HCT116 (cell line): ENCODE measurements around the gene PTBP1. TPM values are rescaled to one million over a fixed set of nuclear protein-coding genes. Genes with fewer than 3 reads are reported as not detected.

Source experiments
- ATAC-seq: fragments of 200-7000 bp; cut with Tn5 transposase; 2 replicates; pipeline ENCODE4 v1.9.1; 2020; ENCODE audit warnings: mild to moderate bottlenecking, moderate library complexity
- BruUV-seq: library from RNA; stranded (reverse); fragments of 400-500 nt; replicated peaks from 2 replicates; lab custom pipeline; 2021; lab: Mats Ljungman, UMichigan
- CTCF ChIA-PET: fragments of 300-600 bp; sonication (Branson Sonifier 250); formaldehyde crosslinking; loops from one replicate; lab custom pipeline; 2021; ENCODE audit warnings: antibody characterized with exemption; lab: Charles Lee
- POLR2A ChIA-PET: fragments of 300-600, 350-600 bp; sonication (Branson Sonifier 250); formaldehyde crosslinking; loops from one replicate; lab custom pipeline; 2021; ENCODE audit warnings: antibody characterized with exemption; lab: Charles Lee
- RAD21 ChIA-PET, 2 experiments: fragments of 300-600 bp; sonication (Branson Sonifier 250); formaldehyde crosslinking; loops; one replicate each; lab custom pipeline; 2023; ENCODE audit warnings: low total read pairs in 2 of 2; ENCODE audit not compliant: uncharacterized antibody in 2 of 2, unreplicated experiment in 2 of 2, low non-redundant PET in 1 of 2; lab: Charles Lee
- DNase-seq: peaks from one replicate; pipeline ENCODE4 v3.0.0-alpha.2; 2010; ENCODE audit warnings: low read depth, low spot score
- H2AFZ ChIP-seq: fragments of 200-600 bp; shearing (Covaris generic), sonication (generic); 2 replicates; pipeline ENCODE4 v1.6.1; 2017; ENCODE audit warnings: low read depth, mixed run types, mixed read lengths, antibody characterized with exemption, low read length; ENCODE audit not compliant: poor library complexity, severe bottlenecking
- H3K27ac ChIP-seq: 2 replicates; pipeline ENCODE4 v1.5.1; 2012; ENCODE audit warnings: low read depth, low read length
- H3K27me3 ChIP-seq: fragments of 200-600 bp; sonication (generic); 2 replicates; pipeline ENCODE4 v1.6.1; 2016; ENCODE audit warnings: mixed run types, low read length, mixed read lengths; ENCODE audit not compliant: insufficient read depth
- H3K36me3 ChIP-seq, 2 experiments: fragments of 200-500 bp in 1 of 2; fragments of 200-600 bp in 1 of 2; sonication (Bioruptor generic) in 1 of 2; sonication (generic) in 1 of 2; 2 replicates each; pipeline versions ENCODE4 v1.5.1 to v1.6.1; 2014 to 2016; ENCODE audit warnings: low read length in 2 of 2, inconsistent platforms in 1 of 2, mixed read lengths in 1 of 2, mixed run types in 1 of 2; ENCODE audit not compliant: insufficient read depth in 2 of 2, control insufficient read depth in 1 of 2
- H3K4me1 ChIP-seq, 2 experiments: fragments of 200-600 bp in 1 of 2; sonication (generic) in 1 of 2; 2 replicates each; pipeline versions ENCODE4 v1.5.1 to v1.6.1; 2012 to 2017; ENCODE audit warnings: low read length in 2 of 2, inconsistent platforms in 1 of 2, mild to moderate bottlenecking in 1 of 2, mixed read lengths in 1 of 2, mixed run types in 1 of 2, moderate library complexity in 1 of 2; ENCODE audit not compliant: insufficient read depth in 2 of 2, control insufficient read depth in 1 of 2
- H3K4me2 ChIP-seq: fragments of 200-600 bp; sonication (generic); 2 replicates; pipeline ENCODE4 v1.6.1; 2017; ENCODE audit warnings: mixed run types, low read length, mixed read lengths
- H3K4me3 ChIP-seq, 2 experiments: fragments of 200-600 bp in 1 of 2; sonication (generic) in 1 of 2; replicated peaks in 1 of 2; 2 replicates each; pipeline ENCODE4 v1.5.1; 2011 to 2016; ENCODE audit warnings: low read length in 2 of 2, control low read depth in 1 of 2, low read depth in 1 of 2, mild to moderate bottlenecking in 1 of 2, mixed read lengths in 1 of 2, mixed run types in 1 of 2
- H3K79me2 ChIP-seq: fragments of 200-600 bp; sonication (generic); 2 replicates; pipeline ENCODE4 v1.6.1; 2017; ENCODE audit warnings: mild to moderate bottlenecking, mixed run types, low read length, moderate library complexity, mixed read lengths; ENCODE audit not compliant: insufficient read depth
- H3K9ac ChIP-seq: fragments of 200-600 bp; sonication (generic); 2 replicates; pipeline ENCODE4 v1.6.1; 2016; ENCODE audit warnings: low read length, mixed read lengths
- H3K9me2 ChIP-seq: fragments of 200-600 bp; sonication (generic), shearing (Covaris generic); 2 replicates; pipeline ENCODE4 v1.6.1; 2017; ENCODE audit warnings: mixed run types, mild to moderate bottlenecking, moderate library complexity; ENCODE audit not compliant: insufficient read depth
- H3K9me3 ChIP-seq, 2 experiments: fragments of 200-500 bp in 1 of 2; fragments of 200-600 bp in 1 of 2; sonication (Bioruptor generic) in 1 of 2; sonication (generic) in 1 of 2; 2 replicates each; pipeline ENCODE4 v1.6.1; 2014 to 2017; ENCODE audit warnings: low read length in 2 of 2, mixed read lengths in 2 of 2, inconsistent platforms in 1 of 2, low read depth in 1 of 2, mild to moderate bottlenecking in 1 of 2, mixed run types in 1 of 2, moderate library complexity in 1 of 2; ENCODE audit not compliant: control insufficient read depth in 1 of 2, insufficient read depth in 1 of 2
- H4K20me1 ChIP-seq: fragments of 200-600 bp; sonication (generic), shearing (Covaris generic); 2 replicates; pipeline ENCODE4 v1.6.1; 2017; ENCODE audit warnings: mixed run types, mild to moderate bottlenecking, moderate library complexity; ENCODE audit not compliant: insufficient read depth
- CEBPB ChIP-seq: IDR thresholded peaks from 2 replicates; pipeline ENCODE4 v1.6.1; 2012; ENCODE audit warnings: low read depth
- EGR1 ChIP-seq: IDR thresholded peaks from 2 replicates; pipeline ENCODE4 v1.6.1; 2012; ENCODE audit warnings: low read depth
- ELF1 ChIP-seq: IDR thresholded peaks from 2 replicates; pipeline ENCODE4 v1.6.1; 2012; ENCODE audit warnings: low read depth, borderline replicate concordance
- EZH2phosphoT487 ChIP-seq: fragments of 200-600 bp; IDR thresholded peaks from 2 replicates; pipeline ENCODE4 v1.6.1; 2018; ENCODE audit warnings: antibody characterized with exemption, borderline replicate concordance
- FOSL1 ChIP-seq: IDR thresholded peaks from 2 replicates; pipeline ENCODE4 v1.6.1; 2012; ENCODE audit warnings: low read depth
- JUND ChIP-seq: IDR thresholded peaks from 2 replicates; pipeline ENCODE4 v1.6.1; 2012
- POLR2A ChIP-seq: IDR thresholded peaks from 2 replicates; pipeline ENCODE4 v1.7.0; 2011; ENCODE audit warnings: borderline replicate concordance; ENCODE audit not compliant: insufficient read depth, insufficient read length; ENCODE audit errors: extremely low read depth
- POLR2AphosphoS5 ChIP-seq: IDR thresholded peaks from 2 replicates; pipeline ENCODE4 v1.6.1; 2011; ENCODE audit warnings: mild to moderate bottlenecking, low read depth, low read length, moderate library complexity
- RAD21 ChIP-seq: IDR thresholded peaks from 2 replicates; pipeline ENCODE4 v1.6.1; 2012; ENCODE audit warnings: low read depth, mild to moderate bottlenecking
- SP1 ChIP-seq: IDR thresholded peaks from 2 replicates; pipeline ENCODE4 v1.6.1; 2012; ENCODE audit warnings: low read depth
- SRF ChIP-seq: IDR thresholded peaks from 2 replicates; pipeline ENCODE4 v1.6.1; 2012; ENCODE audit warnings: low read depth
- YY1 ChIP-seq: IDR thresholded peaks from 2 replicates; pipeline ENCODE4 v1.6.1; 2011; ENCODE audit warnings: low read length, low read depth, moderate library complexity, mild to moderate bottlenecking; ENCODE audit not compliant: insufficient replicate concordance; ENCODE audit errors: extremely low read depth
- ZFX ChIP-seq: fragments of 450-650 bp; IDR thresholded peaks from 2 replicates; pipeline ENCODE4 v1.6.1; 2017
- ZNF274 ChIP-seq: fragments of 200-500 bp; sonication (Bioruptor generic); IDR thresholded peaks from 2 replicates; pipeline ENCODE4 v1.6.1; 2014; ENCODE audit warnings: mild to moderate bottlenecking, low read depth, low read length, inconsistent platforms
- intact Hi-C: fragments of 100-400 bp; cut with micrococcal nuclease; formaldehyde crosslinking; loops from 2 replicates; pipeline ENCODE4 v1.10.0; 2022
- total RNA-seq: library from RNA; stranded (reverse); gene quantifications from one replicate; pipeline ENCODE4 v1.2.1, GENCODE V29; 2021; ENCODE audit not compliant: unreplicated experiment
- TF ChIP-seq, protein P1 (sequence below): IDR thresholded peaks from 2 replicates; pipeline ENCODE4 v1.6.1; 2012
- TF ChIP-seq, protein P2 (sequence below): IDR thresholded peaks from 2 replicates; pipeline ENCODE4 v1.6.1; 2012
- TF ChIP-seq, protein P3 (sequence below): IDR thresholded peaks from 2 replicates; pipeline ENCODE4 v1.6.1; 2012; ENCODE audit warnings: low read depth
- TF ChIP-seq, protein P4 (sequence below), 3 experiments: fragments of 200-600 bp in 1 of 3; sonication (generic) in 1 of 3; IDR thresholded peaks in 2 of 3; conservative IDR thresholded peaks in 1 of 3; 2 replicates each; pipeline ENCODE4 v1.5.1; 2012 to 2017; ENCODE audit warnings: low read depth in 2 of 3, low read length in 2 of 3, antibody characterized with exemption in 1 of 3, borderline replicate concordance in 1 of 3, control low read depth in 1 of 3, mild to moderate bottlenecking in 1 of 3, mixed read lengths in 1 of 3, mixed run types in 1 of 3, moderate library complexity in 1 of 3; ENCODE audit not compliant: insufficient read depth in 1 of 3
- TF ChIP-seq, protein P5 (sequence below): IDR thresholded peaks from 2 replicates; pipeline ENCODE4 v1.6.1; 2011; ENCODE audit warnings: mild to moderate bottlenecking, low read length, moderate library complexity; ENCODE audit not compliant: insufficient replicate concordance; ENCODE audit errors: extremely low read depth

PTBP1 gene
- total RNA-seq, 1 experiment from 2014 or later: 676 TPM

DNA sequence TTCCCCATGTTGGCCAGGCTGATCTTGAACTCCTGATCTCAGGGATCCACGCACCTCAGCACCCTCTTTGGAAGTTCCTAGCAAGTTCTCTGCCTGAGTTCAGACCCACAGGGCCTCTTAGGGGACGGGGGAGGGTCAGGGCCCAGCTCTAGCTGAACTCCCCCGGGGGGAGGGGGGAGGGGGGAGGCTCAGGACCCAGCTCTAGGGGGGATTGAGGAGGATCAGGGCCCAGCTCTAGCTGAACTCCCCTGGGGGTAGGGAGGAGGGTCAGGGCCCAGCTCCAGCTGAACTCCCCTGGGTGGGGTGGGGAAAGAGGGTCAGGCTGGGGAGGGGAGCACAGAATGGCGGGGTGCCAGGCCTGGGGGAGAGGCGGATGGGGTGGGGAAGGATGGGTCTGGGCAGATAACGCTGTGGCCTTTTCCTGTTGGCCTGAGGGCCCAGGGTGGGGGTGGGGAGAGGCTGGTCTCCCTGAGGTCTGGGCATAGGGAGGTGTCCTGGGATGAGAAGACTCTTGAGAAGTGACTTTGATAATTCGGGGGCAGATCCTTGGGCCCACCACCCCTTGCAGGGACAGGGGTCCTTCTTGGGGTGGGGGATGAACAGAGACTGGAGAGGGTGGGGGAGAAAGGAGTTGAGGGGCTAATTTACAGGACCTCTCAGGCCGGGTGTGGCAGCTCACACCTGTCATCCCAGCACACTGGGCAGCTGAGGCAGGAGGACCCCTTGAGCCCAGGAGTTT lies 5.5 kb upstream of the PTBP1 start:
- TF ChIP-seq EZH2phosphoT487 (no peak), CEBPB (no peak), FOSL1 (no peak), ZFX (no peak), POLR2A (no peak), SP1 (no peak), JUND (no peak), EGR1 (no peak), RAD21 (no peak), ZNF274 (no peak), POLR2AphosphoS5 (no peak), SRF (no peak), YY1 (no peak), ELF1 (no peak)
- TF ChIP-seq, protein P1, sequence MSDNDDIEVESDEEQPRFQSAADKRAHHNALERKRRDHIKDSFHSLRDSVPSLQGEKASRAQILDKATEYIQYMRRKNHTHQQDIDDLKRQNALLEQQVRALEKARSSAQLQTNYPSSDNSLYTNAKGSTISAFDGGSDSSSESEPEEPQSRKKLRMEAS: no peak
- TF ChIP-seq, protein P2, sequence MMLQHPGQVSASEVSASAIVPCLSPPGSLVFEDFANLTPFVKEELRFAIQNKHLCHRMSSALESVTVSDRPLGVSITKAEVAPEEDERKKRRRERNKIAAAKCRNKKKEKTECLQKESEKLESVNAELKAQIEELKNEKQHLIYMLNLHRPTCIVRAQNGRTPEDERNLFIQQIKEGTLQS: no peak
- TF ChIP-seq, protein P3, sequence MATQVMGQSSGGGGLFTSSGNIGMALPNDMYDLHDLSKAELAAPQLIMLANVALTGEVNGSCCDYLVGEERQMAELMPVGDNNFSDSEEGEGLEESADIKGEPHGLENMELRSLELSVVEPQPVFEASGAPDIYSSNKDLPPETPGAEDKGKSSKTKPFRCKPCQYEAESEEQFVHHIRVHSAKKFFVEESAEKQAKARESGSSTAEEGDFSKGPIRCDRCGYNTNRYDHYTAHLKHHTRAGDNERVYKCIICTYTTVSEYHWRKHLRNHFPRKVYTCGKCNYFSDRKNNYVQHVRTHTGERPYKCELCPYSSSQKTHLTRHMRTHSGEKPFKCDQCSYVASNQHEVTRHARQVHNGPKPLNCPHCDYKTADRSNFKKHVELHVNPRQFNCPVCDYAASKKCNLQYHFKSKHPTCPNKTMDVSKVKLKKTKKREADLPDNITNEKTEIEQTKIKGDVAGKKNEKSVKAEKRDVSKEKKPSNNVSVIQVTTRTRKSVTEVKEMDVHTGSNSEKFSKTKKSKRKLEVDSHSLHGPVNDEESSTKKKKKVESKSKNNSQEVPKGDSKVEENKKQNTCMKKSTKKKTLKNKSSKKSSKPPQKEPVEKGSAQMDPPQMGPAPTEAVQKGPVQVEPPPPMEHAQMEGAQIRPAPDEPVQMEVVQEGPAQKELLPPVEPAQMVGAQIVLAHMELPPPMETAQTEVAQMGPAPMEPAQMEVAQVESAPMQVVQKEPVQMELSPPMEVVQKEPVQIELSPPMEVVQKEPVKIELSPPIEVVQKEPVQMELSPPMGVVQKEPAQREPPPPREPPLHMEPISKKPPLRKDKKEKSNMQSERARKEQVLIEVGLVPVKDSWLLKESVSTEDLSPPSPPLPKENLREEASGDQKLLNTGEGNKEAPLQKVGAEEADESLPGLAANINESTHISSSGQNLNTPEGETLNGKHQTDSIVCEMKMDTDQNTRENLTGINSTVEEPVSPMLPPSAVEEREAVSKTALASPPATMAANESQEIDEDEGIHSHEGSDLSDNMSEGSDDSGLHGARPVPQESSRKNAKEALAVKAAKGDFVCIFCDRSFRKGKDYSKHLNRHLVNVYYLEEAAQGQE: no peak
- TF ChIP-seq, protein P4, sequence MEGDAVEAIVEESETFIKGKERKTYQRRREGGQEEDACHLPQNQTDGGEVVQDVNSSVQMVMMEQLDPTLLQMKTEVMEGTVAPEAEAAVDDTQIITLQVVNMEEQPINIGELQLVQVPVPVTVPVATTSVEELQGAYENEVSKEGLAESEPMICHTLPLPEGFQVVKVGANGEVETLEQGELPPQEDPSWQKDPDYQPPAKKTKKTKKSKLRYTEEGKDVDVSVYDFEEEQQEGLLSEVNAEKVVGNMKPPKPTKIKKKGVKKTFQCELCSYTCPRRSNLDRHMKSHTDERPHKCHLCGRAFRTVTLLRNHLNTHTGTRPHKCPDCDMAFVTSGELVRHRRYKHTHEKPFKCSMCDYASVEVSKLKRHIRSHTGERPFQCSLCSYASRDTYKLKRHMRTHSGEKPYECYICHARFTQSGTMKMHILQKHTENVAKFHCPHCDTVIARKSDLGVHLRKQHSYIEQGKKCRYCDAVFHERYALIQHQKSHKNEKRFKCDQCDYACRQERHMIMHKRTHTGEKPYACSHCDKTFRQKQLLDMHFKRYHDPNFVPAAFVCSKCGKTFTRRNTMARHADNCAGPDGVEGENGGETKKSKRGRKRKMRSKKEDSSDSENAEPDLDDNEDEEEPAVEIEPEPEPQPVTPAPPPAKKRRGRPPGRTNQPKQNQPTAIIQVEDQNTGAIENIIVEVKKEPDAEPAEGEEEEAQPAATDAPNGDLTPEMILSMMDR (IDR thresholded peaks at IDR 0.05 in 2 of 3, conservative IDR thresholded peaks at IDR 0.05 in 1 of 3; ENCODE audit: borderline replicate concordance in 1 of 3, insufficient read depth in 1 of 3, low read depth in 2 of 3, low read length in 2 of 3): no peak
- TF ChIP-seq, protein P5, sequence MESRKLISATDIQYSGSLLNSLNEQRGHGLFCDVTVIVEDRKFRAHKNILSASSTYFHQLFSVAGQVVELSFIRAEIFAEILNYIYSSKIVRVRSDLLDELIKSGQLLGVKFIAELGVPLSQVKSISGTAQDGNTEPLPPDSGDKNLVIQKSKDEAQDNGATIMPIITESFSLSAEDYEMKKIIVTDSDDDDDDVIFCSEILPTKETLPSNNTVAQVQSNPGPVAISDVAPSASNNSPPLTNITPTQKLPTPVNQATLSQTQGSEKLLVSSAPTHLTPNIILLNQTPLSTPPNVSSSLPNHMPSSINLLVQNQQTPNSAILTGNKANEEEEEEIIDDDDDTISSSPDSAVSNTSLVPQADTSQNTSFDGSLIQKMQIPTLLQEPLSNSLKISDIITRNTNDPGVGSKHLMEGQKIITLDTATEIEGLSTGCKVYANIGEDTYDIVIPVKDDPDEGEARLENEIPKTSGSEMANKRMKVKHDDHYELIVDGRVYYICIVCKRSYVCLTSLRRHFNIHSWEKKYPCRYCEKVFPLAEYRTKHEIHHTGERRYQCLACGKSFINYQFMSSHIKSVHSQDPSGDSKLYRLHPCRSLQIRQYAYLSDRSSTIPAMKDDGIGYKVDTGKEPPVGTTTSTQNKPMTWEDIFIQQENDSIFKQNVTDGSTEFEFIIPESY: no peak
- no peaks in the 10 kb centered on the region for H3K27me3 ChIP-seq
- no peak overlapping the region for H3K4me2 ChIP-seq
- H3K9me2 ChIP-seq: no peaks in the 10 kb centered on the region
- H3K4me3 ChIP-seq: no peak overlapping the region
- H3K4me1 ChIP-seq: peaks cover 0 to 7% of the 10 kb centered on the region in 2 experiments; a peak in 1 of 4 replicates
- H3K27ac ChIP-seq: no peak overlapping the region
- DNase-seq (no peak), ATAC-seq (no peak)
- H3K9me3 ChIP-seq: no peaks in the 10 kb centered on the region
- BruUV-seq: no TSS peak
- no peaks in the 10 kb centered on the region for H4K20me1 ChIP-seq
- intact Hi-C loops: loop anchor here (10.0 kb wide), 1 partner anchor 453 kb away; the partner anchor contains the start of genes ATP5F1D and MIDN
- no peak overlapping the region for H3K9ac ChIP-seq
- RAD21 ChIA-PET: interaction anchor here in 1 of 2 experiments (0.6 kb wide), 1 partner anchor 38 kb away, joined by 3 read pairs; no protein-coding TSS in a partner anchor
- no peaks in the 10 kb centered on the region for H3K79me2 ChIP-seq
- POLR2A ChIA-PET: no interaction called here
- H3K36me3 ChIP-seq: no peaks in the 10 kb centered on the region
- CTCF ChIA-PET: no interaction called here
- no peak overlapping the region for H2AFZ ChIP-seq
